GM19238 (cell line): ENCODE data around the gene RPS14.
A peak's percentile ranks its signal among the peaks of the same experiment; 100 is the strongest.
"Not testable (repeated sequence)": the region's sequence is repeated elsewhere in the genome, so short reads cannot be mapped to it uniquely, and the experiment has no call there.

Source experiments
- DNase-seq: peaks from one replicate; pipeline ENCODE4 v3.0.0; 2011; ENCODE audit warnings: low spot score; ENCODE audit not compliant: insufficient read length

RPS14 gene

GRCh38 chr5:150413902-150414790, 35.4 kb downstream of the RPS14 start:
- not testable (repeated sequence) for DNase-seq

DNA sequence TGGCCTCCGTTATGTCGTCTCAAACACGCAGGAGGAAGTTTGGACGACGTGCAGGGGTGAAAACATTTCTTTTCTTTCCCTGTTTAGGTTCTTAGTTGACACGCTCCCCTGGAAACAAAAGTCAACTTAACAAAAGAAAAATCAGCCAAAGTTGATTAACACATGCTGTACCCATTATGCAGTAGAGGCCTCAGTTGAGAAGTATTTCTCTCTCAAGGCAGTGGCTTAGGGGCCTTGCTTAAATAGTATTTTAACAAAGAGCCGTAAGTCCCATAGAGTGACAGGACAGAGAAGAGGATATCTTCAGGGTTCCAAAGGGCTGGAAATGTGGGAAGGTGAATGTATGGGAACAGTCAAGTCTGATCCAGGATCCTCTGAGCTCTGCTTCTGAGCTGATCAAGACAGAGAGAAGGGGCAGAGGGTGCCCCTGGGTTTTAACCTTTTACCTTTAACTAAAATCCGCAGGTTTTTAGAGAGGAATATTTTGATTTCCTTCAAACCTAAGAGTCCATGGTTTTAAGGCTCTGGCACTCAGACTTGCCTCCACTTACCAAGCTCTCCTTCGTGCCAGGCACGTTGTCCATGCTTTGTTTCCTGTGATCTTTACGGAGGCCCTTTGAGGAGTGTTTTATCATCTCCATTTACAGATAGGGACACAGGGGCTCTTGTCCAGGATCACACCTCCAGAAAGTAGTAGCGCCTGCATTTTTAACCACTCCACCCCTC, 36.2 kb downstream of the RPS14 start:
- no peak for DNase-seq

GRCh38 chr5:150412319-150413175, 37.0 kb downstream of the RPS14 start, which contains the start of gene CD74:
Gene CD74, minus strand, starts transcription at chr5:150412910. Its CDS starts 161 bp downstream, at chr5:150412749.
- peak; percentile 82 for DNase-seq

DNA sequence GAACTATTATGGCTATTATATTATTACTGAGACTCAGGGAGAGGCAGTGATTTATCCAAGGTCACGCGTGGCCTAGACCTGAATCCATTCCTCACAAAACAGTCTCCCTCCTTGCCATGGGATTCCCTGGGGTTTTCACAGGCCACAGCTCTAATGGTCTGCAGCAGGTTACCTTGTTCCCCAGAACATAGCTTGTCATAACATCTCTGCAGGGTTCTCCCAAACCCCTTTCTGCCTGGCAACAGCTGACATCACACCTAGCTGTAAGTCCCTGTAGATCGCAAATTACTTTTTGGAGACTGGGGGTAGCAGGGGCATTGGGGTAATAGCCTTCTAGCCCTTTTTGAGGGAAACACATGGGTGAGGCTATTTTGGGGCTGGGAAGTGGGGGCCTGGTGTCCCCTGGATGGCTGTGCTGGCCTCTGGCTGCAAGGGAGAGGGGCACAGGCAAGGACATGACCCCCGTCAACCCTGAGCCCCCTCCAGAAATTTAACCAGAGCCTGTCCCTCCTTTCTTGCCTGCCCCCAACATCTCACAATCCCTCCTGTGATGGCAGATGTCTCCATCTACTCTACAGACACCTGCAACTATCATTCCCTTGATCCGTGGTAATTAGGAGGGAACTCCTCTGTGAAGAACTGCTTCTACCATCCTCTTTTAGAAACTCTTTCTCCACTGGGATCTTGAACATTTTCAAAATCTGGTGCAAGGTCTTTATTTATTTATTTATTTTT, 38.1 kb downstream of the RPS14 start:
- DNase-seq = no peak

- DNase-seq = no peak
These were observed 38.9 kb downstream of the RPS14 start for GRCh38 chr5:150410524-150411244.

- no peak for DNase-seq
These were observed 39.7 kb downstream of the RPS14 start for GRCh38 chr5:150409638-150410523.

DNA sequence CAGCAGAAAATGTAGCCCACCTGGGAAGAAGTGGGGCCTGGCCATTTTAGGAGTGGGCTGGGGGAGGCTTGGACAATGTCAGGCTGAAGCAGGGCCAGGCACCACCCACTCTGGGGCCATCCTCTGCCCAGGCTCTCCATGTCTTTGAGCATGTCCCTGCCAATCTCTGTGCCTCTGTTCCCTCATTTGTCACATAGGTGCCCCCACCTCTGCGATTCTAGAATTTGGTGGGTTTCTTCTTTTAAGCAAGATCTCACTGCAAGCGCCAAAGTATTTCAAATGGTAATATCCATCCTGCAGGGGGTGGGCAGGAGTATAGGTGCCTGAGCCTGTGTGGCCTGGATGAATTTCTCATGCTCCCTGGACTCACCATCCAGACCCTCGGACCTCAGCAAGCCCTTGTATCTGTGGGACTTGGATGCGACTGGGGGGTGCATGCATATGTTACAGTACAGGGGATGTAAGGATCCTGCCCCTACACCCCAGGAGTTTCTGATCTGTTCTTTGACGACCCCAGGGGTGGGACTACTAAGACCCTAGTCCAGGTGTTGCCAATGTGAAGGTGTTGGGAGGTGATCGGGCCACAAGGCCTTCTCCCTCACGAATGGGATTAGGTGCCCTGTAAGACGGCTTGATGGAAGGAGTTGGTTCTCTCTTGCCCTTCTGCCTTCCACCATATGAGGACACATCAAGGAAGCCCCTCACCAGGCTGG, 41.2 kb downstream of the RPS14 start:
- no peak for DNase-seq

DNA sequence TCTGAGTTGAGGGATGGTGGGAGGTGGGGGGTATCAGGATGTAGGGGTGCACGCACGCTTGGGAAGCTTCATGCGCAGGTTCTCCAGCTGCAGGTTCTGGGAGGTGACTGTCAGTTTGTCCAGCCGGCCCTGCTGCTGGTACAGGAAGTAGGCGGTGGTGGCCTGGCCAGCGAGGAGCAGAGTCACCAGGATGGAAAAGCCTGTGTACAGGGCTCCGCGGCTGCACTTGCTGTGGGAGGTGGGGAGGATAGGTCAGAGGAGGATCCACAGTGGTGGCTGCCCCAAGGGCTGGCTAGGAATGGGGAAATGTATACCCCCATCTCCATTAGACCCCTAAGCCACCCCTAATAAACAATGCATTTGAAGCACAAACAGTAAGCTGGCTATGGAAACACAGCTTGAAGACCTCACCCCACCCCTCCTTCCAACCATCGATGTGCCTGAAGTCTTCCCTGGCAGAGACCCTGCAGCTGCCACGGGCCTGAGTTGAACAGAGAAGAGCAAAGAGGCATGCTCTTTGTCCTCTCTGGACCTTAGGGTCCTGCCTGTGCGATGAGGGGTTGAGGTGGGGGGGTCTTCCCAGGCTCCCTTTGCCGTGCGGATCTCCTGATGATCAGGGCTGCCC, 42.3 kb downstream of the RPS14 start:
- DNase-seq = no peak

- DNase-seq = no peak
These were observed 42.8 kb downstream of the RPS14 start for GRCh38 chr5:150406723-150407095.

GRCh38 chr5:150406103-150406722, 43.3 kb downstream of the RPS14 start:
- no peak for DNase-seq

DNA sequence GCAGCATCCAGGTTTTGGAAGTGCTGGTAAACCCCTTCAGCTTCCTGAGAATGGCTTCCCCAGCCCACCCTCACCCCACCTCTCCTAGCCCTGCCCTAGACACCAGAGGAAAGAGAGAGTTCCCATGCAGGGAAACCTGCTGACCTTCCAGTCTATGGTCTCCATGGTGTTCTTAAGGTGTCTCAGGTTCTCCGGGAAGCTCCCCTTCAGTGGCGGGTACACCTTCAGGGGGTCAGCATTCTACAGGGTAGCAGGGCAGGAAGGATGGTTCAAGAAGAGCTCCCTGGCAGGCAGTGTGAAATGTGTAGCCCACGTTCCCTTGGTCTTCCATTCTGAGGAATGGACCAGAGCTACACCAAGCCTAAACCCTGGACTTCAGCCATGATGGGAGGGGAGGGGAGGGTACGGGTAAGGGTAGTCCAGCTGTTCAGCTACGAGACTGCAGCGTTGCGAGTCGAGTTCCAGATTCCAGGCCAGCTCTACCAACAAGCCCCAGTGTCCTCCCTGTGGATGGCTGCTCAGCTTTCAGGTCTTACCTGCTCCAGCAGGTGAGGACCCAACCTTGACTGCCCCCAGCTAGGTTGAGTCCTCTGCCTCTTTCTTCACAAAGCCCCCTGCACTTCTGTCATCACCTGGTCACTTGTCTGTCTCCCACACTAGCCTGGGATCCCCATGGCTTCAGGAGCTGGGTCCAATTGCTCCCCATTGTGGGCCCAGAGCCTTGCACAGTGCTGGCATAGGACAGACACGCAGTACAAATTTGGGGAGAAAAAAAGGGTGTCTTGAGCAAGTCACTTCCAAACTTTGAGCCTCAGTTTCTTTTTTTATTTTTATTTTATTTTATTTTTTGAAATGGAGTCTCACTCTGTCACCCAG, 44.4 kb downstream of the RPS14 start:
- DNase-seq = no peak

DNA sequence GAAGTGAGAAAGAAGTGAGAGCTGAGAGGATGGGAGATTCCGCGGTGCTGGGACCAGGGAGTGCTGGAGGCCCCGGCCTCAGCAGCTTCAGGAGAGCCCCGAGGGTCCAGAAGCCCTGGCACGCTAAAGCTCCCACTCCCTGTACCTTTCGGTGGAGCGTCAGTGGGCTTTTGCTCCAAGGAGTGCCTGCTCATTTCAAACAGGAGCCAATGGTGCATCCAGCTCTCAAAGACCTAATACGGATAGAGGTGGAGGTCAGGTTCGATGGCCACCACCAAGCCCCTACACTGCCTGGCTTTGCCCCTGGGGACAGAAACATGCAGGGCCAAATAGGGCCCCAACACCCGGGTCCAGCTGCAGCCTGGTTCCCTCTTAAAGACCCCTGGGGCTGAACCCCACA, 45.0 kb downstream of the RPS14 start:
- DNase-seq = no peak

- no peak for DNase-seq
These were observed 45.4 kb downstream of the RPS14 start for GRCh38 chr5:150404121-150404520.

DNA sequence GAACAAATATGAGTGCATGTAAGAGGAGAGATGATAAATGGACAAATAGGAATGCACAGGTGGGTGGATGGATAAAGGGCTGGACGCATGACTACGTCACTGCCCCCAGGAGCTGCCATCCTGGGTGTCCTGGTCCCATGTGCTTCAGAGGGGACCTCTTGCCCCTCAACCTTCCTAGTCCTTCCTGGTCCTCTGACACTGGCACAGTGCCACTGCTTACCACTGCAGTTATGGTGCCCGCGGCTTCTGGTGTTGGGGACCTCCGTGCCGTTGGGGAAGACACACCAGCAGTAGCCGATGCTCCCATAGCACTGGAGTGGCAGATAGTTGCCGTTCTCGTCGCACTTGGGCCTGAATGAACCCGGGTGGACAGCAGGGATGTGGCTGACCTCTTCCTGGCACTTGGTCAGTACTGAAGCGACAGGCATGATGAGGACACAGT, 46.6 kb downstream of the RPS14 start:
- no peak for DNase-seq

DNA sequence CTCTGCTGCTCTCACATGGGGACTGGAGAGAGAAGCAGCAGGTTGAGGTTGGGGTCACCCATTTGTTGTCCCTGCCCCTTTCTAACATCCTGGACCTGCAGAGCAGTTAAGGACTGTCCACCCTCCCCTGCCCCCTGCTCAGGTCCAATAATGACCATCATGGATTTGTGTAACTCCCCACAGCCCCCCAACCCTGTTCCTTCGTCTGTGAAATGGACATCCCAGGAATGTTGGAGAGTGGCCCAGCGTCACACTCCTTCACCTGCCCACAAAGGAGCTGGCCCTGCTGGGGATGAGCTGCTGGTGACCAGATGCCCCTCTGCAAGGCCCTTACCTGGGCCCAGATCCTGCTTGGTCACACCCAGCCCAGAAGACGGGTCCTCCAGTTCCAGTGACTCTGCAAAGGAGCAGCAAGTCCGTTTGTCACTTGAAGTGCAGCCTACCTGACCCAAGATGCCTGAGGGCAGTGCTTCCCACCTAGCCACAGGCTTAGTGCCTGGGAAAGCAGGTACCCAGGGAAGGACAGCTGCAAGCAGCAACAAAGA, 47.2 kb downstream of the RPS14 start:
- DNase-seq = no peak
